H1 (cell line): ENCODE data around the gene PLLP. TPM values are rescaled to one million over a fixed set of nuclear protein-coding genes. Genes with fewer than 3 reads are reported as not detected.

ENCODE experiments used
- CHD7 ChIP-seq: fragments of 300-600 bp; sonication (generic); IDR thresholded peaks from 2 replicates; pipeline ENCODE4 v1.7.1; 2012; ENCODE audit warnings: low read length, moderate library complexity, mild to moderate bottlenecking, inconsistent platforms; ENCODE audit not compliant: insufficient replicate concordance
- HDAC2 ChIP-seq, 2 experiments: fragments of 300-600 bp in 1 of 2; sonication (generic) in 1 of 2; IDR thresholded peaks; 2 replicates each; pipeline ENCODE4 v1.6.1; 2011 to 2012; ENCODE audit warnings: low read depth in 2 of 2, low read length in 2 of 2, mild to moderate bottlenecking in 2 of 2, moderate library complexity in 2 of 2, borderline replicate concordance in 1 of 2, inconsistent platforms in 1 of 2
- SAP30 ChIP-seq: fragments of 300-600 bp; sonication (generic); IDR thresholded peaks from 2 replicates; pipeline ENCODE4 v1.7.1; 2012; ENCODE audit warnings: low read length, moderate library complexity, mild to moderate bottlenecking, inconsistent platforms; ENCODE audit not compliant: insufficient read depth, insufficient replicate concordance
- polyA plus RNA-seq, 7 experiments: library from polyadenylated mRNA; depleted of rRNA in 3 of 7; stranded (reverse) in 5 of 7; unstranded in 2 of 7; fragments of >200 nt in 5 of 7; fragments of 200-250 nt in 2 of 7; gene quantifications; 1 replicate in 5 of 7; 2 replicates in 1 of 7; 4 replicates in 1 of 7; pipeline versions ENCODE4 v1.2.1 to v1.2.3, GENCODE V29; 2011 to 2013; ENCODE audit warnings: missing spikeins in 2 of 7, mixed read lengths in 2 of 7
- total RNA-seq: library from RNA; stranded (reverse); fragmentation: NEBNext Ultra II Directional; extraction: Animal tissue kit (Norgen Biotek cat#: 25700); gene quantifications from 2 replicates; pipeline ENCODE4 v1.2.1, GENCODE V29; 2021

Gene PLLP
- total and polyA plus RNA-seq, 2 of the 8 experiments (the other 6 are each of a cell fraction or from before 2014, with no cell fraction given) = 2.9 to 10.6 TPM

GRCh38 chr16:57333402-57333801 lies 48.9 kb upstream of the PLLP start (continued):
- no peak for TF ChIP-seq CHD7
- no peak for TF ChIP-seq HDAC2 (IDR thresholded peaks at IDR 0.05; ENCODE audit: borderline replicate concordance in 1 of 2, low read depth in 2 of 2, low read length in 2 of 2)
- TF ChIP-seq SAP30 = no peak
